H9 (cell line): ENCODE results near the gene PMM2. TPM values are rescaled to one million over a fixed set of nuclear protein-coding genes. Genes with fewer than 3 reads are reported as not detected.

Source experiments
- DNase-seq: peaks from one replicate; pipeline ENCODE4 v3.0.0-alpha.2; 2017
- H2AFZ ChIP-seq: one replicate; pipeline ENCODE4 v1.6.1; 2013; ENCODE audit warnings: mild to moderate bottlenecking, low read length, control low read depth, moderate library complexity
- H2AK5ac ChIP-seq: 2 replicates; pipeline ENCODE4 v1.6.1; 2013; ENCODE audit warnings: low read length, control low read depth, mixed read lengths; ENCODE audit not compliant: insufficient read length
- H2BK120ac ChIP-seq: one replicate; pipeline ENCODE4 v1.6.1; 2013; ENCODE audit warnings: low read depth, mild to moderate bottlenecking, low read length, control low read depth, inconsistent platforms; ENCODE audit not compliant: poor library complexity, severe bottlenecking
- H2BK12ac ChIP-seq: 2 replicates; pipeline ENCODE4 v1.6.1; 2013; ENCODE audit warnings: low read length, control low read depth, mixed read lengths, low read depth; ENCODE audit not compliant: insufficient read length
- H2BK15ac ChIP-seq: 2 replicates; pipeline ENCODE4 v1.6.1; 2013; ENCODE audit warnings: low read depth, low read length, control low read depth
- H2BK20ac ChIP-seq: one replicate; pipeline ENCODE4 v1.6.1; 2013; ENCODE audit warnings: low read depth, mild to moderate bottlenecking, low read length, control low read depth, inconsistent platforms; ENCODE audit not compliant: poor library complexity, severe bottlenecking
- H2BK5ac ChIP-seq: 2 replicates; pipeline ENCODE4 v1.6.1; 2013; ENCODE audit warnings: low read length, control low read depth, mixed read lengths; ENCODE audit not compliant: insufficient read length
- H3K14ac ChIP-seq: 2 replicates; pipeline ENCODE4 v1.6.1; 2013; ENCODE audit warnings: low read length, control low read depth; ENCODE audit not compliant: insufficient read depth
- H3K18ac ChIP-seq: 2 replicates; pipeline ENCODE4 v1.6.1; 2013; ENCODE audit warnings: low read depth, mild to moderate bottlenecking, mixed read lengths, low read length, control low read depth; ENCODE audit not compliant: insufficient read length
- H3K23ac ChIP-seq: 2 replicates; pipeline ENCODE4 v1.6.1; 2013; ENCODE audit warnings: low read length, control low read depth, mixed read lengths, low read depth; ENCODE audit not compliant: insufficient read length
- H3K23me2 ChIP-seq: 2 replicates; pipeline ENCODE4 v1.6.1; 2013; ENCODE audit warnings: low read depth, mild to moderate bottlenecking, mixed read lengths, low read length, control low read depth; ENCODE audit not compliant: insufficient read length, poor library complexity, severe bottlenecking
- H3K27ac ChIP-seq: 2 replicates; pipeline ENCODE4 v1.5.1; 2013; ENCODE audit warnings: low read length, control low read depth, mixed read lengths, low read depth; ENCODE audit not compliant: insufficient read length
- H3K27me3 ChIP-seq: 2 replicates; pipeline ENCODE4 v1.6.1; 2013; ENCODE audit warnings: low read length, control low read depth, inconsistent platforms; ENCODE audit not compliant: insufficient read depth
- H3K4ac ChIP-seq: 2 replicates; pipeline ENCODE4 v1.6.1; 2013; ENCODE audit warnings: low read depth, mild to moderate bottlenecking, control low read depth, inconsistent platforms, low read length, moderate library complexity
- H3K4me1 ChIP-seq: 2 replicates; pipeline ENCODE4 v1.6.1; 2013; ENCODE audit warnings: low read length, control low read depth, inconsistent platforms; ENCODE audit not compliant: insufficient read depth
- H3K4me2 ChIP-seq: 2 replicates; pipeline ENCODE4 v1.6.1; 2013; ENCODE audit warnings: low read length, control low read depth, mixed read lengths; ENCODE audit not compliant: insufficient read length, insufficient read depth
- H3K56ac ChIP-seq: 2 replicates; pipeline ENCODE4 v1.6.1; 2013; ENCODE audit warnings: low read depth, mild to moderate bottlenecking, mixed read lengths, low read length, control low read depth; ENCODE audit not compliant: insufficient read length
- H3K79me1 ChIP-seq: 2 replicates; pipeline ENCODE4 v1.6.1; 2013; ENCODE audit warnings: low read depth, mild to moderate bottlenecking, moderate library complexity, low read length, control low read depth, inconsistent platforms; ENCODE audit not compliant: insufficient read depth, poor library complexity, severe bottlenecking
- H3K79me2 ChIP-seq: 2 replicates; pipeline ENCODE4 v1.6.1; 2013; ENCODE audit warnings: low read length, control low read depth, inconsistent platforms; ENCODE audit not compliant: insufficient read depth
- H3K9ac ChIP-seq: 2 replicates; pipeline ENCODE4 v1.6.1; 2013; ENCODE audit warnings: low read length, control low read depth, mixed read lengths; ENCODE audit not compliant: insufficient read length; ENCODE audit errors: extremely low read depth
- H3K9me3 ChIP-seq: one replicate; pipeline ENCODE4 v1.6.1; 2013; ENCODE audit warnings: low read depth, low read length, inconsistent platforms; ENCODE audit not compliant: control insufficient read depth
- H3T11ph ChIP-seq: one replicate; pipeline ENCODE4 v1.6.1; 2013; ENCODE audit warnings: mild to moderate bottlenecking, low read length, control low read depth, inconsistent platforms
- H4K20me1 ChIP-seq: one replicate; pipeline ENCODE4 v1.6.1; 2013; ENCODE audit not compliant: control insufficient read depth, insufficient read length, insufficient read depth
- H4K5ac ChIP-seq: 2 replicates; pipeline ENCODE4 v1.6.1; 2013; ENCODE audit warnings: low read depth, mild to moderate bottlenecking, mixed read lengths, low read length, control low read depth; ENCODE audit not compliant: insufficient read length
- H4K8ac ChIP-seq: replicated peaks from 2 replicates; pipeline ENCODE4 v1.6.1; 2013; ENCODE audit warnings: low read length, control low read depth, mixed read lengths, low read depth; ENCODE audit not compliant: insufficient read length
- H4K91ac ChIP-seq: 2 replicates; pipeline ENCODE4 v1.6.1; 2013; ENCODE audit warnings: low read depth, mild to moderate bottlenecking, moderate library complexity, mixed read lengths, low read length, control low read depth; ENCODE audit not compliant: insufficient read length
- H3K27ac Mint-ChIP-seq, 3 experiments: 2 replicates in 2 of 3; 3 replicates in 1 of 3; pipeline ENCODE4 v1.8.0; 2020 to 2021; ENCODE audit warnings: mixed read lengths in 3 of 3, mild to moderate bottlenecking in 1 of 3, moderate library complexity in 1 of 3
- H3K27me3 Mint-ChIP-seq: 2 replicates; pipeline ENCODE4 v1.8.0; 2021; ENCODE audit warnings: low read depth, mild to moderate bottlenecking, moderate library complexity, mixed read lengths
- H3K36me3 Mint-ChIP-seq, 3 experiments: 2 replicates in 2 of 3; 3 replicates in 1 of 3; pipeline ENCODE4 v1.8.0; 2020 to 2021; ENCODE audit warnings: low read depth in 3 of 3, mixed read lengths in 3 of 3; ENCODE audit not compliant: insufficient read depth in 1 of 3
- H3K4me1 Mint-ChIP-seq, 2 experiments: 2 replicates each; pipeline ENCODE4 v1.8.0; 2020; ENCODE audit warnings: mixed read lengths in 2 of 2
- H3K4me3 Mint-ChIP-seq, 2 experiments: 2 replicates in 1 of 2; 3 replicates in 1 of 2; pipeline ENCODE4 v1.8.0; 2020 to 2021; ENCODE audit warnings: mild to moderate bottlenecking in 2 of 2, mixed read lengths in 2 of 2, moderate library complexity in 1 of 2
- H3K9me3 Mint-ChIP-seq, 2 experiments: 2 replicates in 1 of 2; 3 replicates in 1 of 2; pipeline ENCODE4 v1.8.0; 2020; ENCODE audit warnings: mild to moderate bottlenecking in 2 of 2, mixed read lengths in 2 of 2, moderate library complexity in 1 of 2
- WGBS: extraction: QIAGEN DNeasy Blood & Tissue Kit; methylation state at CpG from one replicate; pipeline ENCODE4 v1.1.7; 2013; ENCODE audit warnings: missing lambda C conversion rate, low lambda C conversion rate, mixed read lengths; ENCODE audit not compliant: insufficient read length; ENCODE audit errors: extremely low coverage; 5-methylcytosine and 5-hydroxymethylcytosine counted together
- total RNA-seq: library from RNA; stranded (reverse); gene quantifications from 2 replicates; pipeline ENCODE4 v1.2.1, GENCODE V29; 2021
- TF ChIP-seq, protein P1 (sequence below): fragments of 200-600 bp; sonication (generic); conservative IDR thresholded peaks from 3 replicates; pipeline ENCODE4 v1.8.0; 2021; ENCODE audit warnings: antibody characterized with exemption, mild to moderate bottlenecking

PMM2 gene
- total RNA-seq, 1 experiment from 2014 or later: 82.7 TPM

DNA sequence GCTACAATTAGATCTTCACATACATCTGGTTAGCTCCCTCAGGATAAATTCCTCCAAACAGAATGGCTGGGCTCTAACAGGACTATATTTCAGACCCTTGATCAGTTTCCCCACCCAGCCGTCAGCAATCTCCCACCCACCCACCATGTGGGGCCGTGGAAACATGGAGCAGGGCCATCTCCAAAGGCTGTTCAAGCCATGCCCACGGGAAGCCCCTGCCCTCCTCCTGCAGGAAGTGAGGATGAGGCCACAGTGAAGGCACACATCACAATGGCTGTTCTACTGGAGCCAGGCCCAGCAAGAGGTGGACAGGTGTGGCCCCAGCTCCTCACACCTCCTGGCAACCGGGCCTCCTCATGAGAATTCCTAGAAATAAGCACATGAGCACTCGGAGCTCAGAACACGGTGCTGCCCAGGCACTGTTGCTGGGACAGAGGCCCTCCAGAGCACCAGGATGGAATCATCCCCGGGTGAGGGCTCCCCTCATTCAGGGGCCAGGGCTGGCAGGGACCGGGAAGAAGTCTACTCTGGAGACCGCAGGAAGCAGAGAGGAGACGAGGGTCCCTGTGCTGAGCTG, 84.5 kb downstream of the PMM2 start, which contains the start of gene LITAFD:
LITAFD (plus strand) TSS at position 311 of the 577 bp plus-strand sequence. CDS start 2,005 bp downstream, outside the sequence.
- Histone ChIP-seq H3T11ph (no peak within 1 kb of the TSS), H4K20me1 (peaks cover 4% of the 10 kb centered on the region), H2AFZ (no peak within 1 kb of the TSS), H3K18ac (no peak within 1 kb of the TSS), H3K56ac (no peak within 1 kb of the TSS), H3K23ac (no peak within 1 kb of the TSS), H3K4me2 (no peak within 1 kb of the TSS), H4K5ac (no peak within 1 kb of the TSS), H3K27ac (no peak within 1 kb of the TSS), H3K23me2 (no peaks in the 10 kb centered on the region), H2BK5ac (no peak within 1 kb of the TSS), H2BK15ac (no peak within 1 kb of the TSS), H2BK120ac (no peak within 1 kb of the TSS), H3K4ac (no peak within 1 kb of the TSS), H2BK20ac (no peak within 1 kb of the TSS), H3K14ac (no peak within 1 kb of the TSS), H4K91ac (no peak within 1 kb of the TSS), H3K27me3 (no peaks in the 10 kb centered on the region), H3K79me2 (no peaks in the 10 kb centered on the region), H3K9me3 (no peaks in the 10 kb centered on the region), H3K4me1 (no peaks in the 10 kb centered on the region; the same call in 1 of the 2 replicates), H4K8ac (no peak within 1 kb of the TSS), H3K79me1 (no peaks in the 10 kb centered on the region), H2BK12ac (no peak within 1 kb of the TSS), H2AK5ac (no peak within 1 kb of the TSS), H3K9ac (no peak within 1 kb of the TSS)
- Mint-ChIP-seq H3K4me3 (no peak within 1 kb of the TSS), H3K9me3 (no peaks in the 10 kb centered on the region; a peak in 1 of 5 replicates), H3K27ac (peak within 1 kb of the TSS in 2 of 3 experiments; percentile 56 to 86; a peak in 4 of 7 replicates), H3K36me3 (peaks cover 2 to 7% (median 3%) of the 10 kb centered on the region in 3 experiments; a peak in 5 of 7 replicates), H3K27me3 (peaks cover 2% of the 10 kb centered on the region), H3K4me1 (peaks cover 28 to 30% of the 10 kb centered on the region in 2 experiments)
- no CpG with 5 or more reads among the region's 10 CpGs for WGBS
- DNase-seq: no peak
- TF ChIP-seq, protein P1, sequence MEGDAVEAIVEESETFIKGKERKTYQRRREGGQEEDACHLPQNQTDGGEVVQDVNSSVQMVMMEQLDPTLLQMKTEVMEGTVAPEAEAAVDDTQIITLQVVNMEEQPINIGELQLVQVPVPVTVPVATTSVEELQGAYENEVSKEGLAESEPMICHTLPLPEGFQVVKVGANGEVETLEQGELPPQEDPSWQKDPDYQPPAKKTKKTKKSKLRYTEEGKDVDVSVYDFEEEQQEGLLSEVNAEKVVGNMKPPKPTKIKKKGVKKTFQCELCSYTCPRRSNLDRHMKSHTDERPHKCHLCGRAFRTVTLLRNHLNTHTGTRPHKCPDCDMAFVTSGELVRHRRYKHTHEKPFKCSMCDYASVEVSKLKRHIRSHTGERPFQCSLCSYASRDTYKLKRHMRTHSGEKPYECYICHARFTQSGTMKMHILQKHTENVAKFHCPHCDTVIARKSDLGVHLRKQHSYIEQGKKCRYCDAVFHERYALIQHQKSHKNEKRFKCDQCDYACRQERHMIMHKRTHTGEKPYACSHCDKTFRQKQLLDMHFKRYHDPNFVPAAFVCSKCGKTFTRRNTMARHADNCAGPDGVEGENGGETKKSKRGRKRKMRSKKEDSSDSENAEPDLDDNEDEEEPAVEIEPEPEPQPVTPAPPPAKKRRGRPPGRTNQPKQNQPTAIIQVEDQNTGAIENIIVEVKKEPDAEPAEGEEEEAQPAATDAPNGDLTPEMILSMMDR: no peak
